Neural progenitor cell (in vitro differentiated cells): ENCODE results near the gene RHBDL1.

Experiments
- EZH2 ChIP-seq: fragments of 200-600 bp; sonication (generic); IDR thresholded peaks from 2 replicates; pipeline ENCODE4 v1.6.1; 2017; ENCODE audit warnings: antibody characterized with exemption, mild to moderate bottlenecking, moderate library complexity
- TF ChIP-seq, protein P1 (sequence below): fragments of 200-600 bp; sonication (generic); IDR thresholded peaks from 2 replicates; pipeline ENCODE4 v1.5.1; 2017; ENCODE audit warnings: antibody characterized with exemption, mild to moderate bottlenecking

DNA sequence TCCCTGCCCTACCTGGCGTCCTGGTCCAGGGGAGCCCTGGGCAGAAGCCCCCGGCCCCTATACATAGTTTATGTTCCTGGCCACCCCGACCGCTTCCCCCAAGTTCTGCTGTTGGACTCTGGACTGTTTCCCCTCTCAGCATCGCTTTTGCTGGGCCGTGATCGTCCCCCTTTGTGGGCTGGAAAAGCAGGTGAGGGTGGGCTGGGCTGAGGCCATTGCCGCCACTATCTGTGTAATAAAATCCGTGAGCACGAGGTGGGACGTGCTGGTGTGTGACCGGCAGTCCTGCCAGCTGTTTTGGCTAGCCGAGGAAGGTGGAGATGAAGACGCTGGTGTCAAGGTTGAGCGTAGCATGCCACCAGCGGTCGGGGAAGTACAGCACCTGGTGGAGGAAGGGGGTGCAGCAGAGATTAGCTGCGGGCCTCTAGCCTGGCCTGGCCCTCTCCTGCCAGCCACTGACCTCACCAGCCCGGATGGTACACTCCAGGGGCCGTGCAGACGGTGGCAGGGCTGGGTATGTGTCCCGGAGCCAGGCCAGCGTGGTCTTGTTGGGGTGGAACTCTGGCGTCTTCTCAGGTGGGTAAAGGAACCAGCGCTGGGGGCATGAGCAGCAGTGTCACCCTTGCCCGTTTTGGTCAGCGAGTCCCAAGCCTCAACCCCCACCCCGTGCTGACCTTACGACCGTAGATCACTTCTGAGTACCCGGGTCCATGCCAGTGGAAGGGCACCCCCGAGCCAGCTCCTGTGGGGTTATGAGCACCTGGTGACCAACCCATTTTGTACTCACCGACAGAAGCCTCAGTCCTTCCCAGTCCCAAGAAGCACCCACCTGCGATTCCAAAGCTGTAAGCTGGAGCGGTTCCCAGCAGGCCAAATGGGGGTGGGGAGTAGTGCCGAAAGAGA lies 7.3 kb downstream of the RHBDL1 start:
- TF ChIP-seq, protein P1, sequence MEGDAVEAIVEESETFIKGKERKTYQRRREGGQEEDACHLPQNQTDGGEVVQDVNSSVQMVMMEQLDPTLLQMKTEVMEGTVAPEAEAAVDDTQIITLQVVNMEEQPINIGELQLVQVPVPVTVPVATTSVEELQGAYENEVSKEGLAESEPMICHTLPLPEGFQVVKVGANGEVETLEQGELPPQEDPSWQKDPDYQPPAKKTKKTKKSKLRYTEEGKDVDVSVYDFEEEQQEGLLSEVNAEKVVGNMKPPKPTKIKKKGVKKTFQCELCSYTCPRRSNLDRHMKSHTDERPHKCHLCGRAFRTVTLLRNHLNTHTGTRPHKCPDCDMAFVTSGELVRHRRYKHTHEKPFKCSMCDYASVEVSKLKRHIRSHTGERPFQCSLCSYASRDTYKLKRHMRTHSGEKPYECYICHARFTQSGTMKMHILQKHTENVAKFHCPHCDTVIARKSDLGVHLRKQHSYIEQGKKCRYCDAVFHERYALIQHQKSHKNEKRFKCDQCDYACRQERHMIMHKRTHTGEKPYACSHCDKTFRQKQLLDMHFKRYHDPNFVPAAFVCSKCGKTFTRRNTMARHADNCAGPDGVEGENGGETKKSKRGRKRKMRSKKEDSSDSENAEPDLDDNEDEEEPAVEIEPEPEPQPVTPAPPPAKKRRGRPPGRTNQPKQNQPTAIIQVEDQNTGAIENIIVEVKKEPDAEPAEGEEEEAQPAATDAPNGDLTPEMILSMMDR: no peak
- TF ChIP-seq EZH2: no peak
